Endothelial cell of umbilical vein (primary cell): ENCODE data around the gene LILRA6. TPM values are rescaled to one million over a fixed set of nuclear protein-coding genes. Genes with fewer than 3 reads are reported as not detected.

ENCODE experiments used
- BruUV-seq: library from RNA; stranded (reverse); fragments of 400-500 nt; replicated peaks from 2 replicates; lab custom pipeline; 2021; lab: Mats Ljungman, UMichigan
- CTCF ChIA-PET: fragments of 300-600, 350-600 bp; sonication (Branson Sonifier 250); formaldehyde crosslinking; loops from one replicate; lab custom pipeline; 2021; ENCODE audit warnings: antibody characterized with exemption, inconsistent platforms; lab: Charles Lee
- POLR2A ChIA-PET: fragments of 300-600, 350-600 bp; sonication (Branson Sonifier 250); formaldehyde crosslinking; loops from one replicate; lab custom pipeline; 2021; ENCODE audit warnings: antibody characterized with exemption, inconsistent platforms; lab: Charles Lee
- DNase-seq: peaks from one replicate; pipeline ENCODE4 v3.0.0-alpha.2; 2011; ENCODE audit warnings: low read depth, low spot score
- FAIRE-seq: peaks from 2 replicates; lab custom pipeline; 2011; peaks lifted over from hg19 to GRCh38; lab: Jason Lieb, UNC
- H2AFZ ChIP-seq: 2 replicates; pipeline ENCODE4 v1.6.0; 2012; ENCODE audit warnings: low read depth, low read length, control low read depth, inconsistent platforms
- H3K27ac ChIP-seq: 2 replicates; pipeline ENCODE4 v1.5.1; 2011; ENCODE audit warnings: low read depth, mild to moderate bottlenecking, control low read depth, low read length, moderate library complexity; ENCODE audit not compliant: insufficient read depth
- H3K27me3 ChIP-seq, 2 experiments: 2 replicates each; pipeline versions ENCODE4 v1.6.0 to v1.6.1; 2011; ENCODE audit warnings: low read length in 2 of 2, mixed read lengths in 1 of 2; ENCODE audit not compliant: control insufficient read depth in 2 of 2, insufficient read depth in 2 of 2
- H3K36me3 ChIP-seq, 2 experiments: 2 replicates in 1 of 2; 3 replicates in 1 of 2; pipeline ENCODE4 v1.5.1; 2011; ENCODE audit warnings: low read length in 2 of 2, mild to moderate bottlenecking in 1 of 2, moderate library complexity in 1 of 2; ENCODE audit not compliant: control insufficient read depth in 2 of 2, insufficient read depth in 2 of 2; ENCODE audit errors: extremely low read depth in 1 of 2
- H3K4me1 ChIP-seq: 3 replicates; pipeline ENCODE4 v1.5.1; 2011; ENCODE audit warnings: mild to moderate bottlenecking, low read length; ENCODE audit not compliant: control insufficient read depth, insufficient read depth; ENCODE audit errors: extremely low read depth
- H3K4me2 ChIP-seq: 2 replicates; pipeline ENCODE4 v1.6.1; 2011; ENCODE audit warnings: low read length, control low read depth, mixed read lengths; ENCODE audit not compliant: insufficient read depth
- H3K4me3 ChIP-seq, 3 experiments: fragments of 200-600 bp in 1 of 3; sonication (generic), shearing (Covaris generic) in 1 of 3; replicated peaks in 1 of 3; 2 replicates each; pipeline ENCODE4 v1.5.1; 2011 to 2016; ENCODE audit warnings: control low read depth in 3 of 3, low read length in 3 of 3, mild to moderate bottlenecking in 2 of 3, inconsistent platforms in 1 of 3, low read depth in 1 of 3, moderate library complexity in 1 of 3; ENCODE audit not compliant: insufficient read depth in 1 of 3
- H3K79me2 ChIP-seq: 2 replicates; pipeline ENCODE4 v1.6.0; 2012; ENCODE audit warnings: low read length, inconsistent platforms; ENCODE audit not compliant: control insufficient read depth, insufficient read depth
- H3K9ac ChIP-seq: replicated peaks from 2 replicates; pipeline ENCODE3; 2011; ENCODE audit warnings: low read length, control low read depth; ENCODE audit not compliant: insufficient read depth; ENCODE audit errors: extremely low read depth
- H3K9me1 ChIP-seq: replicated peaks from 3 replicates; pipeline ENCODE4 v1.6.0; 2011; ENCODE audit warnings: mild to moderate bottlenecking, low read length; ENCODE audit not compliant: control insufficient read depth, insufficient read depth; ENCODE audit errors: extremely low read depth
- H3K9me3 ChIP-seq: replicated peaks from 2 replicates; pipeline ENCODE4 v1.5.1; 2012; ENCODE audit warnings: low read length, inconsistent platforms; ENCODE audit not compliant: control insufficient read depth, insufficient read depth
- H4K20me1 ChIP-seq: replicated peaks from 2 replicates; pipeline ENCODE3; 2011; ENCODE audit warnings: mild to moderate bottlenecking, low read length; ENCODE audit not compliant: control insufficient read depth, insufficient read depth; ENCODE audit errors: extremely low read depth
- EZH2 ChIP-seq: IDR thresholded peaks from 2 replicates; pipeline ENCODE4 v1.6.1; 2012; ENCODE audit warnings: borderline replicate concordance, low read depth, mild to moderate bottlenecking, moderate library complexity, low read length, inconsistent platforms; ENCODE audit not compliant: severe bottlenecking
- FOS ChIP-seq: IDR thresholded peaks from 2 replicates; pipeline ENCODE4 v1.6.1; 2011; ENCODE audit warnings: mild to moderate bottlenecking, low read length, moderate library complexity, borderline replicate concordance; ENCODE audit not compliant: insufficient read depth
- JUN ChIP-seq: IDR thresholded peaks from 2 replicates; pipeline ENCODE4 v1.6.1; 2011; ENCODE audit warnings: borderline replicate concordance, low read depth; ENCODE audit not compliant: insufficient read length, insufficient read depth
- MYC ChIP-seq: IDR thresholded peaks from one replicate; pipeline ENCODE4 v1.6.1; 2011; ENCODE audit warnings: mild to moderate bottlenecking, low read depth, low read length
- POLR2A ChIP-seq: IDR thresholded peaks from 2 replicates; pipeline ENCODE4 v1.6.1; 2012; ENCODE audit warnings: low read depth, mild to moderate bottlenecking, control low read depth, low read length
- POLR2AphosphoS5 ChIP-seq: IDR thresholded peaks from 2 replicates; pipeline ENCODE4 v1.6.1; 2012; ENCODE audit warnings: low read depth, mild to moderate bottlenecking, control low read depth, low read length, moderate library complexity; ENCODE audit not compliant: insufficient read depth
- dilution Hi-C: fragments of 300-500 bp; cut with MboI; formaldehyde crosslinking; loops from one replicate; pipeline ENCODE4 v1.15.0; 2019; ENCODE audit warnings: low sequenced_read_pairs; ENCODE audit not compliant: extremely low pct_ligation_motif_present
- intact Hi-C: fragments of 100-400 bp; cut with micrococcal nuclease; formaldehyde crosslinking; loops from one replicate; pipeline ENCODE4 v1.10.0; 2022
- polyA plus RNA-seq, 4 experiments: library from polyadenylated mRNA; depleted of rRNA in 3 of 4; stranded (reverse) in 3 of 4; unstranded in 1 of 4; fragments of >200 nt; gene quantifications; 2 replicates each; pipeline versions ENCODE4 v1.2.1 to v1.2.3, GENCODE V29; 2011 to 2012; ENCODE audit warnings: missing spikeins in 1 of 4
- total RNA-seq: library from RNA; stranded (reverse); gene quantifications from 2 replicates; pipeline ENCODE4 v1.2.3, GENCODE V29; 2021

LILRA6 gene
- total and polyA plus RNA-seq, 2 donors (not counting 3 experiments of a cell fraction or from before 2014, with no cell fraction given): not detected

GRCh38 chr19:54206030-54206830 is 36.4 kb downstream of the LILRA6 start:
- Histone ChIP-seq H3K4me3 (no peak overlapping the region), H3K27ac (no peak overlapping the region), H4K20me1 (peaks cover 3% of the 10 kb centered on the region), H2AFZ (no peak overlapping the region), H3K9me1 (no peaks in the 10 kb centered on the region), H3K27me3 (no peaks in the 10 kb centered on the region), H3K4me2 (no peak overlapping the region), H3K9me3 (no peaks in the 10 kb centered on the region), H3K9ac (no peak overlapping the region), H3K4me1 (peaks cover 59% of the 10 kb centered on the region), H3K79me2 (peaks cover 75% of the 10 kb centered on the region), H3K36me3 (peaks cover 42 to 53% of the 10 kb centered on the region in 2 experiments)
- intact Hi-C loops: no loop called here
- no TSS peak for BruUV-seq
- no peak for FAIRE-seq
- ChIA-PET CTCF (interaction anchor here (0.6 to 1.2 kb wide), 2 partner anchors 17 to 38 kb away, joined by 3 read pairs; partner anchors contain the start of gene MBOAT7), POLR2A (interaction anchor here (0.8 to 1.1 kb wide), 2 partner anchors 15 to 16 kb away, joined by 3 read pairs; partner anchors contain the start of gene TSEN34)
- no peak for DNase-seq
- dilution Hi-C loops: no loop called here
- no peak for TF ChIP-seq EZH2
- no peak for TF ChIP-seq JUN
- no peak for TF ChIP-seq FOS
- no peak for TF ChIP-seq MYC
- TF ChIP-seq POLR2A: no peak
- TF ChIP-seq POLR2AphosphoS5: no peak
